ENCODE measurements around the gene ZNF516. TPM values are rescaled to one million over a fixed set of nuclear protein-coding genes. Genes with fewer than 3 reads are reported as not detected.

Gene ZNF516
- total and polyA plus RNA-seq, 2 of the 4 experiments (the other 2 are of a cell fraction) = 7.9 to 16.9 TPM

DNA sequence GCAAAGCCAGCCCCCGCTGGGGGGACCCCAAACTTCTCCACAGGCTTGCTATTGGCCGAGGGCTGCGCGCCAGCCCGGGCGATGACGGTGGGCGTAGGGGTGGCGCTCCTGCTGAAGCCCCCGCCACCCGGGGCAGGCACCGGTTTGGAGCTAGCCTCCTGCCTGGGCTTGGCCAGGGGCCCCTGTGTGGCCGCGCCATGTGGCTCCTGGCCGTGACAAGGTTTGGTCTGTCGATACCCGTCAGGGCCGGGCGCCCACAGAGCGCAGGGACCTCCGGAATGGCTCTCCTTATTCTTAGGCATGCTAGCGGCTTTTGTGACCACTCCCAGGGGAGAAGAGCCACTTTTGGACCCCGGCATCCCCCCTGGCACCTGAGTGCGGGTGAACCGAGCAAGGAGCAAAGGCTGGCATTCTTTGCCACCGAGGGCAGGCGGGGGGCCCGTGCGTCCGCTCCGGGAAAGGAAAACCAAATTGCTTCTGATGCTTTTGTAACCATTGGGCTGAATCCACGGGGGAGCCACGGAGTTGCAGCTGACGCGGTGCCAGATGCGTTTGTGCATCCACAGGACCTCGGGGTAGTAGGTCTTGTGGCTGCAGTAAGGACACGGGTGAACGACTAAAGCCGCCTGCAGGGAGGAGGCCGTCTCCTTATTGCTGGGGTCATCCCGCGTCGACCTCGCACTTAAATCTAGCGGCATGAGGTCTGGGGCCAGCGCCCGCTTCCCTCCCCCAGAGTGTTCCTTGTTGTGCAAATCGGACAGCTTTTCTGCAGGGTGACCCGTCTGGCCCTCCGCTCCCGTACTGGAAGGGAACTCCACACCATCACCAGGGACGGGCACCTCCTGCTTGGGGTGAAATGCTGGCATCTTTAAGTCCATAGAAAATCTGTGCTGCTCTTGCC lies 115.6 kb downstream of the ZNF516 start:
- H3K9me1 ChIP-seq (ENCODE audit: insufficient read depth, low read length) = peaks cover 14% of the 10 kb centered on the region
- H3K23ac ChIP-seq (ENCODE audit: low read depth, low read length) = no peak overlapping the region
- H3K4ac ChIP-seq (ENCODE audit: low read depth, low read length) = no peak overlapping the region
- no peaks in the 10 kb centered on the region for H3K27me3 ChIP-seq (ENCODE audit: control insufficient read depth, insufficient read depth, low read length)
- H4K5ac ChIP-seq (ENCODE audit: low read depth, low read length) = no peak overlapping the region
- in situ Hi-C loops (cut with MboI; ENCODE audit: low sequenced_read_pairs) (no loop called here), intact Hi-C loops (cut with micrococcal nuclease) (no loop called here), dilution Hi-C loops (cut with HindIII; ENCODE audit: low sequenced_read_pairs, unreplicated experiment) (no loop called here)
- WGBS, 2 experiments (ENCODE audit: extremely low coverage in 2 of 2, insufficient read length in 1 of 2) = 96% methylated on average over 27 of the region's 53 CpGs; no CpG with 5 or more reads in 1 of the 2 experiments
- no peak overlapping the region for H3K56ac ChIP-seq (ENCODE audit: extremely low read depth, insufficient read depth, low read length)
- H2BK5ac ChIP-seq (ENCODE audit: low read depth, low read length, poor library complexity, severe bottlenecking) = no peak overlapping the region
- ChIA-PET POLR2A (ENCODE audit: unreplicated experiment) (no interaction called here), CTCF (no interaction called here)
- H3K18ac ChIP-seq (ENCODE audit: low read depth, low read length) = no peak overlapping the region
- peaks cover 29% of the 10 kb centered on the region; the same call in 1 of the 2 replicates for H3K36me3 ChIP-seq (ENCODE audit: control insufficient read depth, insufficient read depth, low read length)
- no peak overlapping the region for H3K14ac ChIP-seq (replicated peaks; ENCODE audit: low read depth, low read length)
- BruUV-seq (replicated peaks) = no TSS peak
- H2AK9ac ChIP-seq (replicated peaks; ENCODE audit: low read depth, low read length, poor library complexity) = no peak overlapping the region
- H3K4me3 ChIP-seq (ENCODE audit: insufficient read depth, low read depth, low read length) = no peak overlapping the region
- H3K4me1 ChIP-seq (ENCODE audit: control insufficient read depth, insufficient read depth, low read length) = peaks cover 15% of the 10 kb centered on the region
- H2AFZ ChIP-seq (replicated peaks; ENCODE audit: low read length, poor library complexity) = no peak overlapping the region
- DNase-seq = no peak
- no peak overlapping the region for H2BK15ac ChIP-seq (ENCODE audit: low read depth, low read length)
- no peak overlapping the region for H3K27ac ChIP-seq (ENCODE audit: insufficient read depth, low read length)
- H3K9me3 ChIP-seq (ENCODE audit: control insufficient read depth, insufficient read depth, low read length) = no peaks in the 10 kb centered on the region
- no peak for TF ChIP-seq CHD1 (IDR thresholded peaks at IDR 0.05; ENCODE audit: low read depth, low read length)
- no peak for TF ChIP-seq CEBPB (IDR thresholded peaks at IDR 0.05; ENCODE audit: low read depth, low read length)
- TF ChIP-seq NFE2L2 (IDR thresholded peaks at IDR 0.05; ENCODE audit: low read depth, low read length) = no peak
- no peak overlapping the region for H2AK5ac ChIP-seq (ENCODE audit: low read depth, low read length)
- H3K4me2 ChIP-seq (ENCODE audit: low read depth, low read length) = no peak overlapping the region
- no peak overlapping the region for H2BK120ac ChIP-seq (ENCODE audit: low read depth, low read length)
- H3K9ac ChIP-seq (ENCODE audit: low read depth, low read length) = no peak overlapping the region
- no peak overlapping the region for H2BK20ac ChIP-seq (ENCODE audit: low read depth, low read length)
- H4K8ac ChIP-seq (ENCODE audit: low read depth in 2 of 2, low read length in 2 of 2) = no peak overlapping the region
- ATAC-seq (ENCODE audit: low read depth) = no peak
- peaks cover 26 to 67% of the 10 kb centered on the region in 2 experiments for H3K79me1 ChIP-seq (ENCODE audit: low read depth in 1 of 2, low read length in 2 of 2)
- no peak overlapping the region for H4K91ac ChIP-seq (ENCODE audit: insufficient read depth, low read depth, low read length)
- peaks cover 55% of the 10 kb centered on the region for H4K20me1 ChIP-seq (ENCODE audit: insufficient read depth, low read length)
